ENCODE measurements around the gene ZNRF1.

- TF ChIP-seq CTCF (IDR thresholded peaks at IDR 0.05) (no peak), EZH2 (IDR thresholded peaks at IDR 0.05; ENCODE audit: borderline replicate concordance, insufficient read depth, low read depth, low read length, poor library complexity, severe bottlenecking) (no peak)
These were observed 121.4 kb downstream of the ZNRF1 start for GRCh38 chr16:75120253-75120652.

Measured in B cell (primary cell).